ENCODE data around the gene SEC16B.

SEC16B gene

GRCh38 chr1:177902266-177902665, 67.6 kb downstream of the SEC16B start:
- DNase-seq, result peak; percentile 79

- DNase-seq, result peak; percentile 86
Measured at GRCh38 chr1:177897998-177898654, 71.7 kb downstream of the SEC16B start.

- DNase-seq, result peak; percentile 42
Measured at GRCh38 chr1:177897281-177897997, 72.4 kb downstream of the SEC16B start.

All from DMS53 (cell line).